ENCODE results near the gene INPP5A.

The INPP5A gene

DNA sequence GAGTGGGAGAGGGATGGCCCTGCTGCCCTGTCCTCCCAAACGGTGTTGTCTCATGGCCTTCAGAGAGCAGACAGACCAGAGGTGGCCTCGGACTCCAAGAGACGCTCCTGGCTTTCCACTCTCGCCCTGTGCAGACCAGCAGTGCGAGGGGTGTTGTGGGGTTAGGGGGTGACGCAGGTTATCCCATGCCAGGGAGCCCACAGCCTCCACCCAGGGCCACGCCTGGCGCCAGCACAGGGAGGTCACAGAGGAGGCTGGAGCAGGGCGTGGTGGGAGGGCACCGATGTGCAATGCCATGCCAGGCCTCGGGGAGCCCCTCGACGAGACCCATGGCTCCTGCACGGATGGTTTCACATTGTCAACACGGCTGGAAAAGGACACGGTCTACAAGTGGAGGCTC is 52.1 kb downstream of the INPP5A start:
- no peaks in the 10 kb centered on the region for H4K20me1 ChIP-seq (ENCODE audit: control insufficient read depth, insufficient read depth, low read depth, low read length)
- TF ChIP-seq, protein P1, sequence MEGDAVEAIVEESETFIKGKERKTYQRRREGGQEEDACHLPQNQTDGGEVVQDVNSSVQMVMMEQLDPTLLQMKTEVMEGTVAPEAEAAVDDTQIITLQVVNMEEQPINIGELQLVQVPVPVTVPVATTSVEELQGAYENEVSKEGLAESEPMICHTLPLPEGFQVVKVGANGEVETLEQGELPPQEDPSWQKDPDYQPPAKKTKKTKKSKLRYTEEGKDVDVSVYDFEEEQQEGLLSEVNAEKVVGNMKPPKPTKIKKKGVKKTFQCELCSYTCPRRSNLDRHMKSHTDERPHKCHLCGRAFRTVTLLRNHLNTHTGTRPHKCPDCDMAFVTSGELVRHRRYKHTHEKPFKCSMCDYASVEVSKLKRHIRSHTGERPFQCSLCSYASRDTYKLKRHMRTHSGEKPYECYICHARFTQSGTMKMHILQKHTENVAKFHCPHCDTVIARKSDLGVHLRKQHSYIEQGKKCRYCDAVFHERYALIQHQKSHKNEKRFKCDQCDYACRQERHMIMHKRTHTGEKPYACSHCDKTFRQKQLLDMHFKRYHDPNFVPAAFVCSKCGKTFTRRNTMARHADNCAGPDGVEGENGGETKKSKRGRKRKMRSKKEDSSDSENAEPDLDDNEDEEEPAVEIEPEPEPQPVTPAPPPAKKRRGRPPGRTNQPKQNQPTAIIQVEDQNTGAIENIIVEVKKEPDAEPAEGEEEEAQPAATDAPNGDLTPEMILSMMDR (IDR thresholded peaks at IDR 0.05; ENCODE audit: low read depth, low read length, poor library complexity, severe bottlenecking) = no peak
- no peak for TF ChIP-seq EZH2phosphoT487 (IDR thresholded peaks at IDR 0.05; ENCODE audit: borderline replicate concordance, low read length)
- H3K4me1 ChIP-seq (ENCODE audit: control insufficient read depth, low read length) = peaks cover 43% of the 10 kb centered on the region
- no peaks in the 10 kb centered on the region for H3K36me3 ChIP-seq (ENCODE audit: control insufficient read depth, low read length)
- H3K79me2 ChIP-seq (ENCODE audit: control insufficient read depth, low read length) = peaks cover 23% of the 10 kb centered on the region
- no peaks in the 10 kb centered on the region for H3F3A ChIP-seq (ENCODE audit: control insufficient read depth, insufficient read depth)
- H3K27ac ChIP-seq (ENCODE audit: low read depth, low read length) = no peak overlapping the region
- H3K27me3 ChIP-seq (ENCODE audit: control insufficient read depth, low read length) = no peaks in the 10 kb centered on the region
- H3K9me2 ChIP-seq (replicated peaks; ENCODE audit: control insufficient read depth, low read length) = no peaks in the 10 kb centered on the region
- no peaks in the 10 kb centered on the region for H3K9me3 ChIP-seq (ENCODE audit: control insufficient read depth, insufficient read depth, low read length)
- H3K4me3 ChIP-seq (ENCODE audit: low read length) = no peak overlapping the region
- no peak overlapping the region for H3K4me2 ChIP-seq (ENCODE audit: low read length)

DNA sequence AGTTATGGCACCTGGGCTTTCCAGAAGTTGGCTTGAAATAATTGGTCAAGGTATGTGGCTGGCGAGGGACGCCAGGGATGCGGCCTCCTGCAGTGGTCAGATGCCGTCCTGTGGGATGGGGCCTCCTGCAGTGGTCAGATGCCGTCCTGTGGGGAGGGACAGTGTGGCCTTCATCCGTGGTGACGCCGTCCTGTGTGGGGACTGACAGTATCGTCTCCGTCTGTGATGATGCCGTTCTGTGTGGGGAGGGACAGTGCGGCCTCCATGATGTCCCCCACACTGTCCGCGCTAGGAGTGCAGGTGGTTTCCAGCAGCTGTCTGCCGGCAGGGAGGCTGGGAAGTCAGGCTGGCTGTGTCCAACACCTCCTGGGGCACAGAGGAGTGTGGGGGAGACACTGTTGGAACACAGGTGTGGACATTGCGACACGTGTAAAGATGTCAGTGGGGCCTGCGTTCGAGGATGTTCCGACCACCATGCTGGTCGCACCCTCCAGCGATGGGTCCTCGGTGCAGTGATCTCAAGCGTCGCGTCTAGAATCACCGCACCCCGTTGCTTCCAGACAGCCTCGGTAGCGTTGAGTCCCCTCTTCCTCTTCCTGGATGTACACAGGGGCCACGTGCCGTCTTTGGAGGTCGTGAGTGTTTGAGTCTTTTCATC is 52.6 kb downstream of the INPP5A start:
- H3K4me3 ChIP-seq (ENCODE audit: low read length) = no peak overlapping the region
- no peaks in the 10 kb centered on the region for H3K9me2 ChIP-seq (replicated peaks; ENCODE audit: control insufficient read depth, low read length)
- H3K4me2 ChIP-seq (ENCODE audit: low read length) = no peak overlapping the region
- H3K27me3 ChIP-seq (ENCODE audit: control insufficient read depth, low read length) = no peaks in the 10 kb centered on the region
- peaks cover 23% of the 10 kb centered on the region for H3K79me2 ChIP-seq (ENCODE audit: control insufficient read depth, low read length)
- H3K9me3 ChIP-seq (ENCODE audit: control insufficient read depth, insufficient read depth, low read length) = no peaks in the 10 kb centered on the region
- no peaks in the 10 kb centered on the region for H3F3A ChIP-seq (ENCODE audit: control insufficient read depth, insufficient read depth)
- H4K20me1 ChIP-seq (ENCODE audit: control insufficient read depth, insufficient read depth, low read depth, low read length) = no peaks in the 10 kb centered on the region
- H3K36me3 ChIP-seq (ENCODE audit: control insufficient read depth, low read length) = no peaks in the 10 kb centered on the region
- peaks cover 43% of the 10 kb centered on the region for H3K4me1 ChIP-seq (ENCODE audit: control insufficient read depth, low read length)
- H3K27ac ChIP-seq (ENCODE audit: low read depth, low read length) = no peak overlapping the region
- no peak for TF ChIP-seq EZH2phosphoT487 (IDR thresholded peaks at IDR 0.05; ENCODE audit: borderline replicate concordance, low read length)
- TF ChIP-seq, protein P1 (IDR thresholded peaks at IDR 0.05; ENCODE audit: low read depth, low read length, poor library complexity, severe bottlenecking) = no peak

DNA sequence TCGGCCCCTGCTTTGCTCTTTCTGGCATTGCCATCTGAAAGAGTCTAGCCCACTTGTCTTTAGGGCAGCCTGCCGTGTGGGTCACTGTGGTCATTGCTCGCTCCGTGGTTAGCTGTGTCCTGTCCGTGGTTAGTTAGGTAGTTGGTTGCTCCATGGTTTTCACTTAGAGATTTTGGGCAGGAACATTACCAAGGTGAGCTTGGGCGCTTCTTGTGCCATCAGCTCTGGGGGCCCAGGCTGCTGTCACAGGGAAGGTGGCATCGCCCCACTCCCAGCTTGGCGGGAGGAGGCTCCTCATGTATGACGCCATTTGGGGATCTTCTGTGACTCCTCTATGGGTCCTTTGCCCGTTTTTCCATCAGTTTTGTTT is 53.1 kb downstream of the INPP5A start:
- Histone ChIP-seq H3F3A (ENCODE audit: control insufficient read depth, insufficient read depth) (no peaks in the 10 kb centered on the region), H3K27me3 (ENCODE audit: control insufficient read depth, low read length) (no peaks in the 10 kb centered on the region), H3K9me3 (ENCODE audit: control insufficient read depth, insufficient read depth, low read length) (no peaks in the 10 kb centered on the region), H3K36me3 (ENCODE audit: control insufficient read depth, low read length) (no peaks in the 10 kb centered on the region), H3K79me2 (ENCODE audit: control insufficient read depth, low read length) (peaks cover 23% of the 10 kb centered on the region), H3K4me1 (ENCODE audit: control insufficient read depth, low read length) (peaks cover 43% of the 10 kb centered on the region), H3K27ac (ENCODE audit: low read depth, low read length) (no peak overlapping the region), H3K4me3 (ENCODE audit: low read length) (no peak overlapping the region), H3K4me2 (ENCODE audit: low read length) (no peak overlapping the region), H4K20me1 (ENCODE audit: control insufficient read depth, insufficient read depth, low read depth, low read length) (no peaks in the 10 kb centered on the region), H3K9me2 (replicated peaks; ENCODE audit: control insufficient read depth, low read length) (no peaks in the 10 kb centered on the region)
- no peak for TF ChIP-seq EZH2phosphoT487 (IDR thresholded peaks at IDR 0.05; ENCODE audit: borderline replicate concordance, low read length)
- TF ChIP-seq, protein P1 (IDR thresholded peaks at IDR 0.05; ENCODE audit: low read depth, low read length, poor library complexity, severe bottlenecking) = no peak

All from DOHH2 (cell line).